ENCODE results near the gene SIK2. TPM values are rescaled to one million over a fixed set of nuclear protein-coding genes. Genes with fewer than 3 reads are reported as not detected.

SIK2 gene
- total and polyA plus RNA-seq, 2 experiments from 2014 or later, result 1.5 to 14.2 TPM

GRCh38 chr11:111734101-111734953, 132.1 kb downstream of the SIK2 start:
- no peaks in the 10 kb centered on the region for H3K9me3 ChIP-seq (ENCODE audit: low read depth)
- H3K4me3 ChIP-seq, result no peak overlapping the region
- H3K27me3 ChIP-seq, result no peaks in the 10 kb centered on the region
- peaks cover 52% of the 10 kb centered on the region for H3K4me1 ChIP-seq (ENCODE audit: low read depth)
- DNase-seq (ENCODE audit: low read depth in 1 of 2, low spot score in 1 of 2), result peak in 1 of 2 donors; percentile 40
- TF ChIP-seq, protein P1, sequence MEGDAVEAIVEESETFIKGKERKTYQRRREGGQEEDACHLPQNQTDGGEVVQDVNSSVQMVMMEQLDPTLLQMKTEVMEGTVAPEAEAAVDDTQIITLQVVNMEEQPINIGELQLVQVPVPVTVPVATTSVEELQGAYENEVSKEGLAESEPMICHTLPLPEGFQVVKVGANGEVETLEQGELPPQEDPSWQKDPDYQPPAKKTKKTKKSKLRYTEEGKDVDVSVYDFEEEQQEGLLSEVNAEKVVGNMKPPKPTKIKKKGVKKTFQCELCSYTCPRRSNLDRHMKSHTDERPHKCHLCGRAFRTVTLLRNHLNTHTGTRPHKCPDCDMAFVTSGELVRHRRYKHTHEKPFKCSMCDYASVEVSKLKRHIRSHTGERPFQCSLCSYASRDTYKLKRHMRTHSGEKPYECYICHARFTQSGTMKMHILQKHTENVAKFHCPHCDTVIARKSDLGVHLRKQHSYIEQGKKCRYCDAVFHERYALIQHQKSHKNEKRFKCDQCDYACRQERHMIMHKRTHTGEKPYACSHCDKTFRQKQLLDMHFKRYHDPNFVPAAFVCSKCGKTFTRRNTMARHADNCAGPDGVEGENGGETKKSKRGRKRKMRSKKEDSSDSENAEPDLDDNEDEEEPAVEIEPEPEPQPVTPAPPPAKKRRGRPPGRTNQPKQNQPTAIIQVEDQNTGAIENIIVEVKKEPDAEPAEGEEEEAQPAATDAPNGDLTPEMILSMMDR (IDR thresholded peaks at IDR 0.05; ENCODE audit: low read depth, low read length), result no peak
- H3K27ac ChIP-seq, result peak overlapping the region; percentile 22
- H3K36me3 ChIP-seq, result no peaks in the 10 kb centered on the region

- no peaks in the 10 kb centered on the region for H3K9me3 ChIP-seq (ENCODE audit: low read depth)
- H3K27me3 ChIP-seq, result no peaks in the 10 kb centered on the region
- no peak for DNase-seq (ENCODE audit: low read depth in 1 of 2, low spot score in 1 of 2)
- no peaks in the 10 kb centered on the region for H3K36me3 ChIP-seq
- H3K4me1 ChIP-seq (ENCODE audit: low read depth), result peaks cover 46% of the 10 kb centered on the region
- H3K27ac ChIP-seq, result no peak overlapping the region
- TF ChIP-seq, protein P1 (IDR thresholded peaks at IDR 0.05; ENCODE audit: low read depth, low read length), result no peak
- no peak overlapping the region for H3K4me3 ChIP-seq
Measured at GRCh38 chr11:111734954-111735261, 132.7 kb downstream of the SIK2 start.

GRCh38 chr11:111735262-111736116, 133.2 kb downstream of the SIK2 start:
- H3K4me3 ChIP-seq, result no peak overlapping the region
- peak overlapping the region; percentile 25 for H3K27ac ChIP-seq
- TF ChIP-seq, protein P1 (IDR thresholded peaks at IDR 0.05; ENCODE audit: low read depth, low read length), result peak; percentile 9
- H3K9me3 ChIP-seq (ENCODE audit: low read depth), result no peaks in the 10 kb centered on the region
- no peaks in the 10 kb centered on the region for H3K27me3 ChIP-seq
- H3K4me1 ChIP-seq (ENCODE audit: low read depth), result peaks cover 40% of the 10 kb centered on the region
- DNase-seq (ENCODE audit: low read depth in 1 of 2, low spot score in 1 of 2), result peak in 1 of 2 donors; percentile 98
- no peaks in the 10 kb centered on the region for H3K36me3 ChIP-seq

GRCh38 chr11:111736181-111736590, 133.9 kb downstream of the SIK2 start:
- H3K4me3 ChIP-seq, result no peak overlapping the region
- H3K27me3 ChIP-seq, result no peaks in the 10 kb centered on the region
- H3K9me3 ChIP-seq (ENCODE audit: low read depth), result no peaks in the 10 kb centered on the region
- peak overlapping the region; percentile 25 for H3K27ac ChIP-seq
- peak in 1 of 2 donors; percentile 78 for DNase-seq (ENCODE audit: low read depth in 1 of 2, low spot score in 1 of 2)
- peaks cover 33% of the 10 kb centered on the region for H3K4me1 ChIP-seq (ENCODE audit: low read depth)
- TF ChIP-seq, protein P1 (IDR thresholded peaks at IDR 0.05; ENCODE audit: low read depth, low read length), result no peak
- H3K36me3 ChIP-seq, result no peaks in the 10 kb centered on the region

- TF ChIP-seq, protein P1 (IDR thresholded peaks at IDR 0.05; ENCODE audit: low read depth, low read length), result no peak
- Histone ChIP-seq H3K4me3 (no peak overlapping the region), H3K9me3 (ENCODE audit: low read depth) (no peaks in the 10 kb centered on the region), H3K27me3 (no peaks in the 10 kb centered on the region), H3K36me3 (no peaks in the 10 kb centered on the region), H3K4me1 (ENCODE audit: low read depth) (peaks cover 37% of the 10 kb centered on the region), H3K27ac (peak overlapping the region; percentile 25)
- no peak for DNase-seq (ENCODE audit: low read depth in 1 of 2, low spot score in 1 of 2)
Measured at GRCh38 chr11:111736621-111737443, 134.6 kb downstream of the SIK2 start.
